ENCODE data around the gene DNM1. TPM values are rescaled to one million over a fixed set of nuclear protein-coding genes. Genes with fewer than 3 reads are reported as not detected.

Gene DNM1
- total and polyA plus RNA-seq, 10 of the 15 experiments (the other 5 are each of a cell fraction or from before 2014, with no cell fraction given): 0.06 to 0.67 (median 0.19) TPM; not detected in 3

DNA sequence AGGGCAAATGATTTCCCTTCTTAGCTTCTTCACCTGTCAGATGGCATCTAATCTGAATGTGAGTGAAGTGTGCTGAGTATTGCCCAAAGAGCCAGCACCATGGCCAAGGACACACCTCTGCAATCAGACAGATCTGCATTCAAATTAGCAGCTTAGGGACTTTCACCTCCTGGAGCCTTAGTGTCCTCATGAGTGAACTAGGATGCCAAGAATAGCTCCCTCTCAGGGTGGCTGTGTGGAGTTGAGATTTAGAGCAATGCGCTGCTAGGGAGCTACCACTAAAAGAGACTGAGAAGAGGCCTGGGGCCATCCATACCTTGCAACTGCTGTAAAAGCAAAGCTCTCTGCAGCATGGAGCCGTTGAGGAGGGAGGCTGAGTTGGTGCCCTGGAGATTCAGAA, 13.2 kb upstream of the DNM1 start:
- BruUV-seq (replicated peaks): no TSS peak
- CTCF ChIA-PET: interaction anchor here (0.5 to 1.8 kb wide), 13 partner anchors 9 to 493 kb away, joined by 3 to 7 read pairs (median 4); partner anchors contain the start of gene DNM1
- intact Hi-C loops (cut with micrococcal nuclease; ENCODE audit: unreplicated experiment) (no loop called here), in situ Hi-C loops (cut with MboI) (no loop called here)
- POLR2A ChIA-PET: interaction anchor here (0.6 to 2.7 kb wide), 5 partner anchors 10 to 156 kb away, joined by 3 to 11 read pairs (median 4); partner anchors contain the start of genes GOLGA2 and SWI5
- 47% methylated on average over 2 of the region's 2 CpGs for WGBS (ENCODE audit: insufficient coverage, insufficient replicate concordance, low lambda C conversion rate, missing lambda C conversion rate)
- RAD21 ChIA-PET (ENCODE audit: unreplicated experiment): interaction anchor here (0.7 to 1.7 kb wide), 4 partner anchors 9 to 73 kb away, joined by 3 to 11 read pairs (median 4); partner anchors contain the start of gene BBLN
- Histone ChIP-seq H3K27ac (ENCODE audit: control insufficient read depth, insufficient read depth) (no peak overlapping the region), H3K4me2 (ENCODE audit: control insufficient read depth, insufficient read depth) (peak overlapping the region; percentile 84), H3K9me3 (replicated peaks; ENCODE audit: control insufficient read depth, insufficient read depth, low read length) (no peaks in the 10 kb centered on the region), H3K9ac (ENCODE audit: control insufficient read depth, insufficient read depth, low read length) (no peak overlapping the region), H4K20me1 (ENCODE audit: control insufficient read depth, insufficient read depth) (no peaks in the 10 kb centered on the region), H3K36me3 (ENCODE audit: control insufficient read depth in 2 of 2, insufficient read depth in 2 of 2, low read length in 1 of 2) (no peaks in the 10 kb centered on the region; a peak in 1 of 4 replicates), H3K4me3 (peak overlapping the region; percentile 74), H3K4me1 (ENCODE audit: control insufficient read depth, insufficient read depth, low read length) (peaks cover 8% of the 10 kb centered on the region), H3K27me3 (replicated peaks in 1 of 2; ENCODE audit: control insufficient read depth in 2 of 2, insufficient read depth in 2 of 2, low read length in 1 of 2) (no peaks in the 10 kb centered on the region), H2AFZ (ENCODE audit: control insufficient read depth, low read depth, low read length) (no peak overlapping the region), H3K79me2 (ENCODE audit: control insufficient read depth, insufficient read depth, low read length) (peaks cover 3% of the 10 kb centered on the region; the same call in 1 of the 2 replicates)
- no peak for DNase-seq (ENCODE audit: low read depth, low spot score)
- no peak for FAIRE-seq
- ATAC-seq: peak; percentile 7
- SMC1A ChIA-PET (ENCODE audit: uncharacterized antibody, unreplicated experiment): interaction anchor here (0.6 to 1.4 kb wide), 4 partner anchors 9 to 432 kb away, joined by 3 to 5 read pairs (median 3); partner anchors contain the start of gene BBLN
- TF ChIP-seq HCFC1 (IDR thresholded peaks at IDR 0.05; ENCODE audit: low read length) (no peak), BHLHE40 (IDR thresholded peaks at IDR 0.05; ENCODE audit: borderline replicate concordance in 1 of 2, low read depth in 2 of 2, low read length in 1 of 2) (no peak), PAX8 (IDR thresholded peaks at IDR 0.05) (no peak), CREB1 (IDR thresholded peaks at IDR 0.05; ENCODE audit: low read depth) (no peak), SUZ12 (IDR thresholded peaks at IDR 0.05; ENCODE audit: unreplicated experiment) (no peak), CHD4 (IDR thresholded peaks at IDR 0.05) (no peak), BMI1 (IDR thresholded peaks at IDR 0.05; ENCODE audit: borderline replicate concordance) (no peak), ZNF207 (IDR thresholded peaks at IDR 0.05; ENCODE audit: borderline replicate concordance) (no peak), ETV6 (conservative IDR thresholded peaks at IDR 0.05 in 1 of 2, IDR thresholded peaks at IDR 0.05 in 1 of 2; ENCODE audit: borderline replicate concordance in 1 of 2, low read depth in 1 of 2) (no peak)
- TF ChIP-seq, protein P1, sequence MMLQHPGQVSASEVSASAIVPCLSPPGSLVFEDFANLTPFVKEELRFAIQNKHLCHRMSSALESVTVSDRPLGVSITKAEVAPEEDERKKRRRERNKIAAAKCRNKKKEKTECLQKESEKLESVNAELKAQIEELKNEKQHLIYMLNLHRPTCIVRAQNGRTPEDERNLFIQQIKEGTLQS (IDR thresholded peaks at IDR 0.05; ENCODE audit: borderline replicate concordance, extremely low read depth, low read depth, low read length): no peak
- TF ChIP-seq, protein P2, sequence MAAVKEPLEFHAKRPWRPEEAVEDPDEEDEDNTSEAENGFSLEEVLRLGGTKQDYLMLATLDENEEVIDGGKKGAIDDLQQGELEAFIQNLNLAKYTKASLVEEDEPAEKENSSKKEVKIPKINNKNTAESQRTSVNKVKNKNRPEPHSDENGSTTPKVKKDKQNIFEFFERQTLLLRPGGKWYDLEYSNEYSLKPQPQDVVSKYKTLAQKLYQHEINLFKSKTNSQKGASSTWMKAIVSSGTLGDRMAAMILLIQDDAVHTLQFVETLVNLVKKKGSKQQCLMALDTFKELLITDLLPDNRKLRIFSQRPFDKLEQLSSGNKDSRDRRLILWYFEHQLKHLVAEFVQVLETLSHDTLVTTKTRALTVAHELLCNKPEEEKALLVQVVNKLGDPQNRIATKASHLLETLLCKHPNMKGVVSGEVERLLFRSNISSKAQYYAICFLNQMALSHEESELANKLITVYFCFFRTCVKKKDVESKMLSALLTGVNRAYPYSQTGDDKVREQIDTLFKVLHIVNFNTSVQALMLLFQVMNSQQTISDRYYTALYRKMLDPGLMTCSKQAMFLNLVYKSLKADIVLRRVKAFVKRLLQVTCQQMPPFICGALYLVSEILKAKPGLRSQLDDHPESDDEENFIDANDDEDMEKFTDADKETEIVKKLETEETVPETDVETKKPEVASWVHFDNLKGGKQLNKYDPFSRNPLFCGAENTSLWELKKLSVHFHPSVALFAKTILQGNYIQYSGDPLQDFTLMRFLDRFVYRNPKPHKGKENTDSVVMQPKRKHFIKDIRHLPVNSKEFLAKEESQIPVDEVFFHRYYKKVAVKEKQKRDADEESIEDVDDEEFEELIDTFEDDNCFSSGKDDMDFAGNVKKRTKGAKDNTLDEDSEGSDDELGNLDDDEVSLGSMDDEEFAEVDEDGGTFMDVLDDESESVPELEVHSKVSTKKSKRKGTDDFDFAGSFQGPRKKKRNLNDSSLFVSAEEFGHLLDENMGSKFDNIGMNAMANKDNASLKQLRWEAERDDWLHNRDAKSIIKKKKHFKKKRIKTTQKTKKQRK (IDR thresholded peaks at IDR 0.05; ENCODE audit: low read depth, low read length): no peak
